ENCODE data around the gene EVL.
"Not testable (repeated sequence)": the region's sequence is repeated elsewhere in the genome, so short reads cannot be mapped to it uniquely, and the experiment has no call there.

The EVL gene

DNA sequence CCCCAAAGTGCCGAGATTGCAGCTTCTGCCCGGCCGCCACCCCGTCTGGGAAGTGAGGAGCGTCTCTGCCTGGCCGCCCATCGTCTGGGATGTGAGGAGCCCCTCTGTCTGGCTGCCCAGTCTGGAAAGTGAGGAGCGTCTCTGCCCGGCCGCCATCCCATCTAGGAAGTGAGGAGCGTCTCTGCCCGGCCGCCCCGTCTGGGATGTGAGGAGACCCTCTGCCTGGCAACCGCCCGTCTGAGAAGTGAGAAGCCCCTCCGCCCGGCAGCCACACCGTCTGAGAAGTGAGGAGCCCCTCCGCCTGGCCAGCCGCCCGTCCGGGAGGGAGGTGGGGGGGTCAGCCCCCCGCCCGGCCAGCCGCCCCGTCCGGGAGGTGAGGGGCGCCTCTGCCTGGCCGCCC lies 115.4 kb downstream of the EVL start:
- not testable (repeated sequence) for DNase-seq

DNA sequence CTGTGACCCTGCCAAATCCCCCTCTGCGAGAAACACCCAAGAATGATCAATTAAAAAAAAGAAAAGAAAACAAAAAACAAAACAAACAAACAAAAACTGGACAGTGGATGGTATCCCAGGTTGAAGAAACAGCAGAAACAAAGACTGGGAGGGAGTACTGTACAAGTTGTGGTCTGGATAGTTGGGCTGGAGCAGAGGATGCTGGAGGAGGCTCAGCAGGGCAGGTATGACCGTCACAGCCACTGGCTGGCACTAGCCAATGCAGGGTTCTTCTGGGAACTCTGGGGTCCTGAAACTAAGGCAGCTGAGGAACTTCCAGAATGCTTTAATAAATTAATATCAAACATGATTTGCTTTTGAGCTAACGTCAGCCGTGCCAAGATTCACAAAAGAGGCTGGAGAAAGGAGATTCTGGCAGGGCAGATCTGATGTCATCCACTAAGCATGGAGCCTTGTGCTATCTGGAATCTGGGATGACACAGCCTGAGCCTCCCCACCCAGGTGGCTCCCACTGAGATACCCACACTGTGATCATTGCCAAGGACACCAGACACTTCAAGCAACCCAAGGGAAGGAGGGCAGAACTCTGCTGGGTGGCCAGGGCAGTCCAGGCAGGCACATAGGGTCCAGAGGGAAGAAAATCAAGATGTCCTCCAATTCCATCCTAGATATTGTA lies 116.8 kb downstream of the EVL start:
- not testable (repeated sequence) for DNase-seq

DNA sequence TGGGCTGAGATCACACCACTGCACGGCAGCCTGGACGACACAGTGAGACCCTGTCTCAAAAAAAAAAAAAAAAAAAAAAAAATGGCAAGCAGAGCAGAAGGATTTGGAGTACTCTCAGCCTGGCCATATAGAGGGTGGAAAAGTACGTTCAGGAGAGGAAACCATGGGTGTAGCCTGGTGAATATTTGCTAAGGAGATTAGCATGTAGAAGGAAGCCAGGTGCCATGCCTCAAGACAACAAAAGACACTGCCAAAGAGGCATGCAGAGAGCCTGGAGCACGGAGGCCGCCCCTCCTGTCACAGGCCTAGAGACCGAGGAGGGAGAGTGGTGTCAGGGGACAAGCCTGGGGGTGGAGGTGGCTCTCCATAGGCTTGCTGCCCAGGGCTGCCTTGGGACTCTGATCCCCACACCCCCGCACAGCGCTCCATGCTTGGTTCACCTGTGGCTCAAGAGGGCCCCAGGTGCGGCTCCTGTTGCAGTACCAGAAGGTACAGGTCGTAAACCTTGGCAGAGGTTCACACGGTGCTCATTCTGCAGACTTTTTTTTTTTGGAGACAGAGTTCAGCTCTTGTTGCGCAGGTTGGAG lies 122.1 kb downstream of the EVL start:
- no peak for DNase-seq

DNA sequence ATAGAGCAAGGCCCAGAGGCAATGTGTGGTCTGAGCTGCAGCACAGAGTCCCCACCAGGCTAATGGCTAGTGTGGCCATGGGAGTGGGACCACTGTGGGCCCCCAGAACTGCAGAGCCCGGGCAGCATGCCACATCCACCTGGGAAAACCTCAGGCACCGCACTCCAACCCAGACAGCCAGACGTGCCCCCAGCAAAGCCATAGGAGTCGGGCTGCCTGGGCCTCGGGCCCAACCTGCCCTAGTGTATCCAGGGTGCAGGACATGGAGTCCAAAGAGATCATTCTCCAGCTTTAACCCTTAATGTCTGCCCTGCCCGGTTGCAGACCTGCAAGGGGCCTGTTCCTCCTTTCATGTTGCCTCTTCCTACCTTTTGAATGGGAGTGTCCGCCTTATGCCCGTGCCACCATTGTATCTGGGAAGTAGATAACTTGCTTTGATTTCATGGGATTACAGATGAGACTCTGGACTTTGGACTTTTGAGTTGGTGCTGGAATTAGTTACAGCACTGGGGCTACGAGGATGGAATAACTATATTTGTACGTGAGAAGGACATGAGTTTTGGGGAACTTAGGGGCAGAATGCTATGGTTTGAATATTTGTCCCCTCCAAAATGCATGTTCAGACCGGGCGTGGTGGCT lies 123.3 kb downstream of the EVL start:
- DNase-seq: no peak

DNA sequence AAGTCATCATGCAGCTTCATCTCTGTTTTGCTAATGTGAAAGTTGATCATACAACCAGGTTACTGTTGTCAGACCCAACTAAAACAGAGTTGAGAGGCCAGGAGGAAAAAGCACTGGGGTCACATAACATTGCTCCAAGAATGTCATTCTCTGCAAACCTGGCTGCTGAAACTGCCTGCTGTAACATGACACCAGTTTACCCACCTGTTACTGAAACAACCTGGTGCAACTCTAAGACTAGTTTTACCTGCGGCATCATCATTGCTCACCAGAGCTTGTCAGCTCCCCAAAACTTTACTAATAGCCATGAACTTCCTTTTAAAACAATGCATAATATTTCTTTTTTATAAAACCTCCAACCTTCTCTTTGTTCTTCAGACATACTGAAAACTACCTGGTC lies 124.9 kb downstream of the EVL start:
- DNase-seq: no peak

DNA sequence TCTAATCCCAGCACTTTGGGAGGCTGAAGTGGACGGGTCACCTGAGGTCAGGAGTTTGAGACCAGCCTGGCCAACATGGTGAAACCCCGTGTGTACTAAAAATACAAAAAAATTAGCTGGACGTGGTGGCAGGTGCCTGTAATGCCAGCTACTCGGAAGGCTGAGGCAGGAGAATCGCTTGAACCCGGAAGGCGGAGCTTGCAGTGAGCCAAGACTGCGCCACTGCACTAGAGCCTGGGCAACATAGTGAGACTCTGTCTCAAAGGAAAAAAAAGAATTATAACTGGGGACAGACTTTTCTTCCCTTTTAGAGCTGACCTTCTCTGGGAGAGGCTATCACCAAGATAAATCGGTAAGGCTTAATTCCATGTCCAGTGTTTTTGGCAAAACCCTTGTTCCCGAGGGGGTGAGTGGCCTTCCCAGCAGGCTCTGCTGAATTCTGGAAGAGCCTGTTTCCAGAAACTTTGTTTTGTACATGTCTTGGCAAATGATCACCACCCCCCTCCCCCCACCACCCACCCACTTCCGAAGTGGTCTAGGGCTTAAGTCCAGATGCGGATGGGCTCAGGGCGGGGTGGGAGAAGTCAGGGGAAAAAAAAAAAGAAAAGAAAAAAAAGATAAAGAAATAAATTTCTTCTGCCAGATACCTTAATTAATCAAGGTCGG lies 126.5 kb downstream of the EVL start:
- no peak for DNase-seq

DNA sequence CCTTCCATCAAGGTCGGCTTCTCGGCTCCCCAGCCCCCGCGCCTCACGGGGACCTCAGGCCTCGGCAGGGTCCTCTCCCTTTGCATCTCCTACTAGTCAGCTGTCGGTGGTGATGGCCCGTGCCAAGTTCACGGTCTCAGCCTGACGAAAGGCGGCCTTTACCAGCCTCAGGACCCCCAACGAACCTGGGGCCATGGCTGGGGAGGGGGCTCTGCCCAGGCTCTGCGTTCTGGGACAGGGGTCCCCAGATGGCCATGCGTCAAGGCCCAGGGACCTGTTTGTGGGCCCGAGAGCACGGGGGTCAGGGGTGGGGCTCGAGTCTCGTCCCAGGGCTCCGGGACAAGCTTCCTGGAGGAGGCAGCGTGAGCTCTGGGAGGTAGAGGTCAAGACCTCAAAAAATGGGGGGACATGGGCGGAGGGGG lies 127.0 kb downstream of the EVL start:
- no peak for DNase-seq

DNA sequence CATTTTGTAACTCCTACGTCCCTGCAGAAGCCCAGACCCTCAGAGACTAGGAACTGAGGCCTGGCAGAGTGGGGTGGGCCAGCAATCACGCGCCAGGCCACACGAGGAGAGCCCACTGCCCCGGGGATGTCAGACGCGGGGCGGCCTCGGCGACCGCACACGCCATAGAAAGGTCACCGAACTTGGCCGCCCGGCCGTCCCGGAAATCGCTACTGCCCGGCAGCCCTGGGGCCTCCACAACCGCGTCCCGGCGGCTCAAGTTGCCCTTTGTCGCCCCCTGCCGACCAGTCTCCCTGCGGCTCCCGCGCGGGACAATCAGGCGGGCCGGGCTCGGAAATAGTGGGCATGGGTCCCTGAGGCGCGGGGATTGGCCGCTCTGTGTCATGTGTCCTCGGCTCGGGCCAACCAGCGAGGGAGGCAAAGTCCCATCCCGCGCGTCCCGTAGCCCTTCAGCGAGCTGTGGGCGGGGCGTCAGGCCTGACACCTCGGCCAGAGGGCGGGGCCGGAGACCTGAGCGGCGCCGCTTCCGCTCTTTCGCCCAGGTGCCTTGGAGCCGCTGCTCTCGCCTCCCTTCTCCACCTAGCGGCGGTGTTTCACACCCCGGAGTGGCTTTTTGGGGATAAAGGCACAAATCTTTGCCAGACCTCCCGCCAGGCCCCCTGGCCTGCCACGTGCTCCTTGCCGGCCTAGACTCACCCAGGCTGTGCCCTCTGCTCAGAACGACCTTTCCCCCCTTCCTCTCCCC lies 127.6 kb downstream of the EVL start:
- peak; percentile 94 for DNase-seq
